ENCODE data around the gene VILL.
"Not testable (repeated sequence)": the region's sequence is repeated elsewhere in the genome, so short reads cannot be mapped to it uniquely, and the experiment has no call there.

Gene VILL

GRCh38 chr3:37963016-37963415 lies 27.6 kb upstream of the VILL start:
- DNase-seq (ENCODE audit: low spot score), result no peak

- no peak for DNase-seq (ENCODE audit: low spot score)
These were observed 27.0 kb upstream of the VILL start for GRCh38 chr3:37963635-37964034.

GRCh38 chr3:37964146-37964545 lies 26.4 kb upstream of the VILL start:
- DNase-seq (ENCODE audit: low spot score), result no peak

- no peak for DNase-seq (ENCODE audit: low spot score)
These were observed 25.9 kb upstream of the VILL start for GRCh38 chr3:37964716-37965115.

GRCh38 chr3:37967260-37967881 lies 23.2 kb upstream of the VILL start:
- DNase-seq (ENCODE audit: low spot score), result peak; percentile 51

- DNase-seq (ENCODE audit: low spot score), result no peak
These were observed 22.4 kb upstream of the VILL start for GRCh38 chr3:37968199-37968598.

- no peak for DNase-seq (ENCODE audit: low spot score)
These were observed 21.6 kb upstream of the VILL start for GRCh38 chr3:37968813-37969595.

GRCh38 chr3:37969596-37970100 lies 20.9 kb upstream of the VILL start:
- no peak for DNase-seq (ENCODE audit: low spot score)

- DNase-seq (ENCODE audit: low spot score), result no peak
These were observed 19.8 kb upstream of the VILL start for GRCh38 chr3:37970802-37971201.

GRCh38 chr3:37971467-37971866 lies 19.1 kb upstream of the VILL start:
- no peak for DNase-seq (ENCODE audit: low spot score)

- not testable (repeated sequence) for DNase-seq (ENCODE audit: low spot score)
These were observed 18.5 kb upstream of the VILL start for GRCh38 chr3:37972056-37972455.

- no peak for DNase-seq (ENCODE audit: low spot score)
These were observed 17.1 kb upstream of the VILL start for GRCh38 chr3:37973246-37974054.

- peak; percentile 50 for DNase-seq (ENCODE audit: low spot score)
These were observed 16.2 kb upstream of the VILL start for GRCh38 chr3:37974121-37975083.

GRCh38 chr3:37979541-37980461 lies 10.8 kb upstream of the VILL start:
- DNase-seq (ENCODE audit: low spot score), result no peak

- DNase-seq (ENCODE audit: low spot score), result no peak
These were observed 9.9 kb upstream of the VILL start for GRCh38 chr3:37980462-37981347.

- DNase-seq (ENCODE audit: low spot score), result no peak
These were observed 9.3 kb upstream of the VILL start for GRCh38 chr3:37981348-37981664.

- DNase-seq (ENCODE audit: low spot score), result no peak
These were observed 8.3 kb upstream of the VILL start for GRCh38 chr3:37982331-37982730.

- DNase-seq (ENCODE audit: low spot score), result no peak
These were observed 6.5 kb upstream of the VILL start for GRCh38 chr3:37984051-37984450.

- no peak for DNase-seq (ENCODE audit: low spot score)
These were observed 6.0 kb upstream of the VILL start for GRCh38 chr3:37984596-37984995.

All from SK-N-DZ (cell line).